ENCODE results near the gene PRUNE2.

PRUNE2 gene

GRCh38 chr9:76717613-76718012 is 188.3 kb downstream of the PRUNE2 start:
- no peak overlapping the region for H3K27ac ChIP-seq (ENCODE audit: low read depth, low read length)
- H3K79me2 ChIP-seq (ENCODE audit: insufficient read depth, low read length) = no peaks in the 10 kb centered on the region
- H3F3A ChIP-seq (ENCODE audit: insufficient read depth) = no peaks in the 10 kb centered on the region
- H2AFZ ChIP-seq (ENCODE audit: low read depth, low read length, severe bottlenecking) = no peak overlapping the region
- H3K36me3 ChIP-seq (ENCODE audit: low read length) = no peaks in the 10 kb centered on the region
- no peaks in the 10 kb centered on the region for H3K9me2 ChIP-seq (replicated peaks; ENCODE audit: insufficient read depth, low read length)
- no peak overlapping the region for H3K4me3 ChIP-seq (ENCODE audit: insufficient read depth, low read length, poor library complexity, severe bottlenecking)
- no peak for TF ChIP-seq CTCF (IDR thresholded peaks at IDR 0.05; ENCODE audit: insufficient read depth, low read length, poor library complexity, severe bottlenecking)
- no peaks in the 10 kb centered on the region for H4K20me1 ChIP-seq (ENCODE audit: low read depth, low read length)
- no peak overlapping the region for H3K4me2 ChIP-seq (ENCODE audit: low read depth, low read length, poor library complexity, severe bottlenecking)
- no peak overlapping the region for H3K9ac ChIP-seq (ENCODE audit: low read length)
- no peaks in the 10 kb centered on the region for H3K27me3 ChIP-seq (ENCODE audit: low read length)
- no peaks in the 10 kb centered on the region for H3K9me3 ChIP-seq (ENCODE audit: insufficient read depth, low read length)

GRCh38 chr9:76717176-76717575 is 188.7 kb downstream of the PRUNE2 start:
- H3K9ac ChIP-seq (ENCODE audit: low read length) = no peak overlapping the region
- H3K9me3 ChIP-seq (ENCODE audit: insufficient read depth, low read length) = no peaks in the 10 kb centered on the region
- H3F3A ChIP-seq (ENCODE audit: insufficient read depth) = no peaks in the 10 kb centered on the region
- no peaks in the 10 kb centered on the region for H3K9me2 ChIP-seq (replicated peaks; ENCODE audit: insufficient read depth, low read length)
- no peak overlapping the region for H3K4me2 ChIP-seq (ENCODE audit: low read depth, low read length, poor library complexity, severe bottlenecking)
- TF ChIP-seq CTCF (IDR thresholded peaks at IDR 0.05; ENCODE audit: insufficient read depth, low read length, poor library complexity, severe bottlenecking) = no peak
- no peak overlapping the region for H2AFZ ChIP-seq (ENCODE audit: low read depth, low read length, severe bottlenecking)
- H3K27me3 ChIP-seq (ENCODE audit: low read length) = no peaks in the 10 kb centered on the region
- H3K4me3 ChIP-seq (ENCODE audit: insufficient read depth, low read length, poor library complexity, severe bottlenecking) = no peak overlapping the region
- no peak overlapping the region for H3K27ac ChIP-seq (ENCODE audit: low read depth, low read length)
- no peaks in the 10 kb centered on the region for H3K36me3 ChIP-seq (ENCODE audit: low read length)
- no peaks in the 10 kb centered on the region for H4K20me1 ChIP-seq (ENCODE audit: low read depth, low read length)
- H3K79me2 ChIP-seq (ENCODE audit: insufficient read depth, low read length) = no peaks in the 10 kb centered on the region

DNA sequence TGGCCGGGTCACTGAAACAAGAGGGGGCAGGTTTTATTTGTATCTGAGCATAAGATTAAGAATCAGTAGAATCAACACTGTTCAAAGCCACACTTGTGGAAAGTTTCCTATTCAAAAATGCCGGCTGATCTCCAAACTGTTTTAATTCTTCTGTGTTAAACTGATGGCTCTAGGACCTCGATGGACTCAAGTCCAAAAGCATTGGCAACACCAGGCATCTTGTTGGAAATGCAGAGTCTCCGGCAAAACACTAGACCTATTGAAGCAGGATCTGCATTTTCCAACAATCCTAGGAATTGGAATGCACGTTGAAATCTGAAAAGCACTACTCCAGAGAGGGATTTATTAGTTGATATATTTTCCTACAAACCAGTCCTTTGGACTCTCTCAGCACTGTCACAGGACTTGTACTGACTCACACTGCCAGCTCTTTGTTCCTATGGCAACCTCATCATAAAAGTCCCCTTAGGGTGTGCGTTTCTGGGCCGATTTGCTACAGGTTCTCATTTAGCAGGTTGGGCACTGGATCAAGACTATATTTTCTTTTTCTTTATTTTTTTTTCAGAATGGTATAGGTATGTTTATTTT is 189.7 kb downstream of the PRUNE2 start:
- Histone ChIP-seq H3K4me2 (ENCODE audit: low read depth, low read length, poor library complexity, severe bottlenecking) (no peak overlapping the region), H3K9me3 (ENCODE audit: insufficient read depth, low read length) (no peaks in the 10 kb centered on the region), H3K9ac (ENCODE audit: low read length) (no peak overlapping the region), H3K4me3 (ENCODE audit: insufficient read depth, low read length, poor library complexity, severe bottlenecking) (no peak overlapping the region), H3F3A (ENCODE audit: insufficient read depth) (no peaks in the 10 kb centered on the region), H2AFZ (ENCODE audit: low read depth, low read length, severe bottlenecking) (no peak overlapping the region), H3K27ac (ENCODE audit: low read depth, low read length) (no peak overlapping the region), H3K27me3 (ENCODE audit: low read length) (no peaks in the 10 kb centered on the region), H4K20me1 (ENCODE audit: low read depth, low read length) (no peaks in the 10 kb centered on the region), H3K79me2 (ENCODE audit: insufficient read depth, low read length) (no peaks in the 10 kb centered on the region), H3K36me3 (ENCODE audit: low read length) (no peaks in the 10 kb centered on the region), H3K9me2 (replicated peaks; ENCODE audit: insufficient read depth, low read length) (no peaks in the 10 kb centered on the region)
- TF ChIP-seq CTCF (IDR thresholded peaks at IDR 0.05; ENCODE audit: insufficient read depth, low read length, poor library complexity, severe bottlenecking) (no peak), EZH2phosphoT487 (conservative IDR thresholded peaks at IDR 0.05; ENCODE audit: low read length) (no peak)
